GM12874 (cell line): ENCODE measurements around the gene TMEM167B.

ENCODE experiments used
- TF ChIP-seq, protein P1 (sequence below): IDR thresholded peaks from 2 replicates; pipeline ENCODE4 v1.5.1; 2011; ENCODE audit warnings: low read depth, mild to moderate bottlenecking, control low read depth, low read length, moderate library complexity; ENCODE audit not compliant: insufficient read depth

Gene TMEM167B

DNA sequence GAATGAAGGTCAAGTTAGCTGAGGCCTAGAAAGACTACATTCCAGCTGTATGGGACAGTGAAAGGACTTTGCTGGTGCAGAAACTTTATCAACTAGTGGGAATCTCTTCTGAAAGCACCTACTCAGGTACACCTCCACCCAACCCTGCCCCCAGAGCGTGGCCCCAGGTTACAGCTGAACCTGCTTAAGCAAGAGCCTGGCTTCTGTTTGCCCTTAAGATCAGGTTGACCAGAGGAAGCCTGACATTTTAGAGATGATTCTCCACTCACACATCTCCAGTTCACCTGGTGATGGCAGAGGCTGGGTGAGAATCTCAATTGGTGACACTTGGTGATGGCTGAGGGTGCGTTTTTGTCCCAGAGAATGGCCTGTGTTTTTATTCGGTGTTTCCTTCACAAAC lies 47.4 kb downstream of the TMEM167B start:
- TF ChIP-seq, protein P1, sequence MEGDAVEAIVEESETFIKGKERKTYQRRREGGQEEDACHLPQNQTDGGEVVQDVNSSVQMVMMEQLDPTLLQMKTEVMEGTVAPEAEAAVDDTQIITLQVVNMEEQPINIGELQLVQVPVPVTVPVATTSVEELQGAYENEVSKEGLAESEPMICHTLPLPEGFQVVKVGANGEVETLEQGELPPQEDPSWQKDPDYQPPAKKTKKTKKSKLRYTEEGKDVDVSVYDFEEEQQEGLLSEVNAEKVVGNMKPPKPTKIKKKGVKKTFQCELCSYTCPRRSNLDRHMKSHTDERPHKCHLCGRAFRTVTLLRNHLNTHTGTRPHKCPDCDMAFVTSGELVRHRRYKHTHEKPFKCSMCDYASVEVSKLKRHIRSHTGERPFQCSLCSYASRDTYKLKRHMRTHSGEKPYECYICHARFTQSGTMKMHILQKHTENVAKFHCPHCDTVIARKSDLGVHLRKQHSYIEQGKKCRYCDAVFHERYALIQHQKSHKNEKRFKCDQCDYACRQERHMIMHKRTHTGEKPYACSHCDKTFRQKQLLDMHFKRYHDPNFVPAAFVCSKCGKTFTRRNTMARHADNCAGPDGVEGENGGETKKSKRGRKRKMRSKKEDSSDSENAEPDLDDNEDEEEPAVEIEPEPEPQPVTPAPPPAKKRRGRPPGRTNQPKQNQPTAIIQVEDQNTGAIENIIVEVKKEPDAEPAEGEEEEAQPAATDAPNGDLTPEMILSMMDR = no peak

DNA sequence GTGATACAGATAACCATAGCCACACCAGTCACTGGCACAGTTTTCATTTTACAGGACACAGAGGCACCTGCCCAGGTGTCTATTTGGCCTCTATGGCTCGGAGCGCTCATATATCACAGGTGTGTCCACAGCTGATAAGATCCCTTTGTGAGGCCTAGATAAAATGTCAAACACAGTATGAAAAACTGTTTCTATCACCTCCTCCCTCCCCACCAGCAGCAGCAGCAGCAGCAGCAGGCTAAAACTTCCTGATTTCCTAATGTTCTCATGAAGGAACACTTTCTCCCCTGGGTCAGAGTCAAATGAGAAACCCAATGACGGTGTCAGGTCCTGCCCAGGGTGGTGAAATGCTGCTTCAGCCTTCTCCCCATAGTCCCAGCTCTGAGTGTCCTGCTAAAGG lies 47.8 kb downstream of the TMEM167B start:
- TF ChIP-seq, protein P1 = no peak

DNA sequence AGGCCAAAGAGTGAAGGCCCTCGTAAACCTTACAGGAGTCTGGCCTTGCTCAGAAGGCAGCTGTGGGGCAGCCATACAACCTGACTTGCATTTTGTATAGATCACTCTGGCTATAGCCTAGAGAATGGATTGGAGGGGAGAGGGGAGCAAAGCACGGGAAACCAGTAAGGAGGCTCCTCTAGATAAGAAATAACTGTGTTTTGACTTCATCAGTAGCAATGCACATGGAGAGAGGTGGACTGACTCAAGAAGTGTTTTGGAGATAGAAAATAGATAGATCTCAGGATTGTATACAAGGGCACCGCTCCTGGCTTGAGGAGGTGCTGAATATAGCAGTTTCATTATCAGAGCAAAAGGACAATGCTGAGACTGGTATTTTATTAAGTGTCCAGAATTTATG lies 49.8 kb downstream of the TMEM167B start:
- TF ChIP-seq, protein P1 = no peak

DNA sequence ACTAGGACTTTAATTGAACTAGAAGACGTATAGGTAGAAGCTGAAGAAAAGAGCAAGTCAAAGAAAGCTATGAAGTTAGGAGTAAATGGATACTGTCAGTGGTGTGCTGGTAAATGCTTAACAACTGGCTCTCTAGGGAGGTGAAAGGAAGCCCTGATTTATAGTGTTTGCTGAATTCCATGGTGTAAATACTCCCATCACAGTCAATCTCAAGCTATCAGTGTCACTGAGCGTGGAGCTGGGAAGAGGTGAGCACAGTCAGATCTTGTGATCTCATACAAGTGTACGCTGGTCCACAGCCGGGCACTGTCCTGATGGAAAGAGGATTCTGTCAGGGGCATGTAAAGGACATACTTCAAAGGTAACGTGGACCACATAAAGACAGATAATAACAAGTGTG lies 51.7 kb downstream of the TMEM167B start:
- TF ChIP-seq, protein P1 = no peak
